A673 (cell line): ENCODE data around the gene GSE1. TPM values are rescaled to one million over a fixed set of nuclear protein-coding genes. Genes with fewer than 3 reads are reported as not detected.

Experiments
- BruUV-seq: library from RNA; stranded (reverse); fragments of 400-500 nt; replicated peaks from 2 replicates; lab custom pipeline; 2021; lab: Mats Ljungman, UMichigan
- CTCF ChIA-PET: fragments of 300-600 bp; sonication (Branson Sonifier 250); formaldehyde crosslinking; loops from one replicate; lab custom pipeline; 2022; ENCODE audit warnings: antibody characterized with exemption; lab: Charles Lee
- POLR2A ChIA-PET: fragments of 300-600 bp; sonication (Branson Sonifier 250); formaldehyde crosslinking; loops from one replicate; lab custom pipeline; 2022; ENCODE audit warnings: antibody characterized with exemption; ENCODE audit not compliant: low non-redundant PET; lab: Charles Lee
- DNase-seq: peaks from one replicate; pipeline ENCODE4 v3.0.0-alpha.2; 2015; ENCODE audit warnings: low spot score
- H3K27ac ChIP-seq: fragments of 200-600 bp; sonication (generic); 2 replicates; pipeline ENCODE4 v1.5.1; 2016; ENCODE audit warnings: mixed run types, low read depth, mild to moderate bottlenecking, mixed read lengths, antibody characterized with exemption, low read length; ENCODE audit not compliant: poor library complexity, severe bottlenecking
- H3K27me3 ChIP-seq: fragments of 200-600 bp; sonication (generic); replicated peaks from 2 replicates; pipeline ENCODE4 v1.6.1; 2017; ENCODE audit warnings: mixed run types, low read depth, mild to moderate bottlenecking, mixed read lengths, antibody characterized with exemption, low read length; ENCODE audit not compliant: insufficient read depth, poor library complexity
- H3K36me3 ChIP-seq: fragments of 200-600 bp; sonication (generic); 2 replicates; pipeline ENCODE4 v1.6.1; 2016; ENCODE audit warnings: mixed run types, mild to moderate bottlenecking, mixed read lengths, antibody characterized with exemption, low read length; ENCODE audit not compliant: insufficient read depth, poor library complexity, severe bottlenecking
- H3K4me1 ChIP-seq: fragments of 200-600 bp; sonication (generic); 2 replicates; pipeline ENCODE4 v1.6.1; 2017; ENCODE audit warnings: mixed run types, mild to moderate bottlenecking, mixed read lengths, antibody characterized with exemption, low read length; ENCODE audit not compliant: insufficient read depth, poor library complexity, severe bottlenecking
- H3K4me3 ChIP-seq: fragments of 200-600 bp; sonication (generic); 2 replicates; pipeline ENCODE4 v1.5.1; 2016; ENCODE audit warnings: low read depth, mixed run types, mild to moderate bottlenecking, mixed read lengths, low read length; ENCODE audit not compliant: poor library complexity, severe bottlenecking
- H3K9me3 ChIP-seq: fragments of 200-600 bp; sonication (generic); 2 replicates; pipeline ENCODE4 v1.6.1; 2016; ENCODE audit warnings: mixed run types, low read depth, mild to moderate bottlenecking, mixed read lengths, antibody characterized with exemption, low read length; ENCODE audit not compliant: poor library complexity, severe bottlenecking
- CTCF ChIP-seq: fragments of 300-800, 200-600 bp; sonication (generic); conservative IDR thresholded peaks from 2 replicates; pipeline ENCODE4 v1.5.1; 2017; ENCODE audit warnings: low read depth, mild to moderate bottlenecking, antibody characterized with exemption, low read length, moderate library complexity, mixed read lengths
- EZH2 ChIP-seq: fragments of 200-600 bp; sonication (generic); IDR thresholded peaks from 2 replicates; pipeline ENCODE4 v1.6.1; 2017; ENCODE audit warnings: borderline replicate concordance, low read depth, mild to moderate bottlenecking, mixed read lengths, antibody characterized with exemption, low read length; ENCODE audit not compliant: poor library complexity, severe bottlenecking
- intact Hi-C: fragments of 100-400 bp; cut with micrococcal nuclease; formaldehyde crosslinking; loops from one replicate; pipeline ENCODE4 v1.10.0; 2022; ENCODE audit not compliant: unreplicated experiment
- total RNA-seq: library from RNA; stranded (reverse); gene quantifications from 2 replicates; pipeline ENCODE4 v1.2.3, GENCODE V29; 2021

Gene GSE1
- total RNA-seq, 1 experiment from 2014 or later, result 64.2 TPM

- H3K9me3 ChIP-seq, result no peaks in the 10 kb centered on the region
- H3K4me1 ChIP-seq, result peaks cover 39% of the 10 kb centered on the region
- ChIA-PET POLR2A (no interaction called here), CTCF (no interaction called here)
- DNase-seq, result no peak
- intact Hi-C loops, result loop anchor here (10.0 kb wide), 1 partner anchor 376 kb away; no protein-coding TSS in a partner anchor
- H3K27me3 ChIP-seq, result no peaks in the 10 kb centered on the region
- H3K4me3 ChIP-seq, result no peak overlapping the region
- TF ChIP-seq CTCF (no peak), EZH2 (no peak)
- H3K36me3 ChIP-seq, result no peaks in the 10 kb centered on the region
- H3K27ac ChIP-seq, result no peak overlapping the region
- no TSS peak for BruUV-seq
These were observed 7.3 kb downstream of the GSE1 start for GRCh38 chr16:85620374-85620773.

GRCh38 chr16:85621698-85622428 is 8.7 kb downstream of the GSE1 start:
- H3K27me3 ChIP-seq, result no peaks in the 10 kb centered on the region
- intact Hi-C loops, result loop anchor here (10.0 kb wide), 1 partner anchor 377 kb away; no protein-coding TSS in a partner anchor
- H3K36me3 ChIP-seq, result no peaks in the 10 kb centered on the region
- no peak for DNase-seq
- H3K9me3 ChIP-seq, result no peaks in the 10 kb centered on the region
- BruUV-seq, result no TSS peak
- H3K4me3 ChIP-seq, result no peak overlapping the region
- H3K27ac ChIP-seq, result no peak overlapping the region
- H3K4me1 ChIP-seq, result peaks cover 39% of the 10 kb centered on the region
- ChIA-PET POLR2A (no interaction called here), CTCF (no interaction called here)
- TF ChIP-seq CTCF, result no peak
- no peak for TF ChIP-seq EZH2

GRCh38 chr16:85622683-85623082 is 9.6 kb downstream of the GSE1 start:
- ChIA-PET CTCF (no interaction called here), POLR2A (no interaction called here)
- no TSS peak for BruUV-seq
- Histone ChIP-seq H3K4me3 (no peak overlapping the region), H3K4me1 (peaks cover 43% of the 10 kb centered on the region), H3K27ac (no peak overlapping the region), H3K27me3 (no peaks in the 10 kb centered on the region), H3K9me3 (no peaks in the 10 kb centered on the region), H3K36me3 (no peaks in the 10 kb centered on the region)
- intact Hi-C loops, result loop anchor here (10.0 kb wide), 1 partner anchor 378 kb away; no protein-coding TSS in a partner anchor
- no peak for DNase-seq
- no peak for TF ChIP-seq EZH2
- TF ChIP-seq CTCF, result no peak
